HG03565 (cell line): ENCODE measurements around the gene WBP4.
"Not testable (repeated sequence)": the region's sequence is repeated elsewhere in the genome, so short reads cannot be mapped to it uniquely, and the experiment has no call there.

Source experiments
- ATAC-seq: cut with Tn5 transposase; IDR thresholded peaks from one replicate; pipeline ENCODE4 v1.9.1; 2021; ENCODE audit warnings: mild to moderate bottlenecking, moderate library complexity; ENCODE audit not compliant: unreplicated experiment

Gene WBP4

DNA sequence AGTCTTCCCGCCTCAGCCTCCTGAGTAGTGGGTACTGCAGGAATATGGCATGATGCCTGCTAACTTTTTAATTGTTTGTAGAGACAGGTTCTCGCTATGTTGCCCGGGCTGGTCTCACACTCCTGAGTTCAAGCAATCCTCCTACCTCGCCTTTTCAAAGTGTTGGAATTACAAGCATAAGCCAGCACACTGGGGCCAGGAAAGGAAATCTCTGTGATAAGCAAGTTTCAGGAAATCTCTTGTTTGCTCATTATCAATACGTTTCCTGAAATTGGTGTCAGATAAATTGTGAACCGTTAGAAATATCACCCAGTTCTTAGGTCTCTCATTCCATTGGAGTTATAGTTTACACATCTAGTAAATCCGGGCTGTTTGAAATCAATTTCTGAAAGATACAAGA, 14.2 kb downstream of the WBP4 start:
- ATAC-seq = no peak

DNA sequence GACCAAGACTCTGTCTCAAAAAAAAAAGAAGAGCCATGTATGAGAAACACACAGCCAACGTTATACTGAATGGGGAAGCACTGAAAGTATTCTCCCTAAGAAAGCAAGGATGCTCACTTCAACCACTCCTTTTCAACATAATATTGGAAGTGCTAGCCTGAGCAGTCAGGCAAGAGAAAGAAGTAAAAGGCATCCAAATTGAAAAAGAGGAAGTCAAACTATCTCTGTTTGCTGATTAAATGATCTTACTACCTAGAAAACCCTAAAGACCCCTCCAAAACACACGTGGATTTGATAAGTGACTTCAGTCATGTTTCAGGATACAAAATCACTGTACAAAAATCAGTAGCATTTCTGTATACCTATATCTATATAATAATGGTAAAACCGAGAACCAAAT, 16.2 kb downstream of the WBP4 start:
- ATAC-seq = no peak

DNA sequence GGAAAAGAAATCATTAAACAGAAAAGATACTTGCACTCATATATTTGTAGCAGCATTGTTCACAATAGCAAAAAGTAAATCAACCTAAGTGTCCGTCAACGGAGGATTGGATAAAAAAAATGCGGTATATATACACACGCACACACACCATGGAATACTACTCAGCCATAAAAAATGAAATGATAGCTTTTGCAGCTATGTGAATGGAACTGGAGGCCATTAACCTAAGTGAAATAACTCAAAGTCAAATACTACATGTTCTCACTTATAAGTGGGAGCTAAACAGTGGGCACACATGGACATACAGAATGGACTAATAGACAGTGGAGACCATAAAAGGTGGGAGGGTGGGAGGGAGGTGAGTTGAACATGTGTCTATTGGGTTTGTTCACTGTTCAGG, 18.4 kb downstream of the WBP4 start:
- no peak for ATAC-seq

DNA sequence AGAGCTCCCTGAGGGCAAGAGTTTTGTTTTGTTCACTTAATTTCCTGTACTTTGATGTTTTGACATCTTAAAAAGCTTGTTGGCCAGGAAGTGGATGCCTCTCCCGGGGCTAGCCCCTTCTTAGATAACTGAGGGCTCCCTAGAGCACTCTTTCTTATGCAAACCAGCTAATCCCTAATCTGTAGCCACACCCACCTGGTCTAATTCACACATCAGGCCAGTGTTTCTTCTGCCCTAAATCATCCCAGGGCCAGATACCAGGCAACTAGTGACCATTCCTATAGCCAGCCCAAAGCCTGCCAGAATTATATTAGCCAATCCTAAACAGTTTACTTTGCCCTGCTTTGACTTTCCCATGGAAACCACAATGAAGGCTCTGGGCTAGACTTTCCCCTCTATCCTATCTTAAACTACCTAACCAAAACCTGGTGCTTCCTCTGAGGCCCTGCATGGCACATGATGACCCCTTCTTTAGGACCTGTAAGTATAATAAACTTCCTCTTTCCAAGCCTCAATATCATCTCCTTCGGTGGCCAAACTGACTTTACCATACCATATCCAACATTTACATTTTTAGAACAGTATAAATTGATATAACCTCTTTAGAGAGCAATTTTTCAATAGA, 24.8 kb downstream of the WBP4 start:
- no peak for ATAC-seq

DNA sequence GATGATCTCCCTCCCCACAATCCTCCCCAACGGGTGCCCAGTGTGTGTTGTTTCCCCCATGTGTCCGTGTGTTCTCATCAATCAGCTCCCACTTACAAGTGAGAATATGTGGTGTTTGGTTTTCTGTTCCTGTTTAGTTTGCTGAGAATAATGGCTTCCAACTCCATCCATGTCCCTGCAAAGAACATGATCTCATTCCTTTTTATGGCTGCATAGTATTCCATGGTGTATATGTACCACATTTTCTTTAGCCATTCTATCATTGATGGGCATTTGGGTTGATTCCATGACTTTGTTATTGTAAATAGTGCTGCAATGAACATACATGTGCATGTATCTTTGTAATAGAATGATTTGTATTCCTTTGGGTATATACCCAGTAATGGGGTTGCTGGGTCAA, 34.4 kb downstream of the WBP4 start:
- ATAC-seq = not testable (repeated sequence)

DNA sequence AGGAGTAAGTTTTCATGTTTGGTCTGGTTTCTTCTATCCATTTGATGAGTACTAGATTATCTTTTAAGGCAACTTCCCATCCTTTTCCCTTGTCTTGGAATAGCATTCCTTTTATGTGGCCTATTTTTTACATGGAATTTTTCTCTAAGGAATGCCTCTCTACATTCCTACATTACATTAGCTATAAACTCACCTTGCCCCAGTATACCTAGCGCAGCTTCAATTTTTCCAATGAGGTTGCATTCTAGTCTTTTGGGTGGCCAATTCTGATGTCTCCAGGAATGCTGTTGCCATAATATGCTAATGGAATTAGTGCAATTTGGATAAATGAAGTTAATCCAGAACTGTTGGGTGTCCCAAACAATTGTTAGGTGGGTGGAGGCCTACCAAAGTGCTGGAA, 37.5 kb downstream of the WBP4 start:
- no peak for ATAC-seq

DNA sequence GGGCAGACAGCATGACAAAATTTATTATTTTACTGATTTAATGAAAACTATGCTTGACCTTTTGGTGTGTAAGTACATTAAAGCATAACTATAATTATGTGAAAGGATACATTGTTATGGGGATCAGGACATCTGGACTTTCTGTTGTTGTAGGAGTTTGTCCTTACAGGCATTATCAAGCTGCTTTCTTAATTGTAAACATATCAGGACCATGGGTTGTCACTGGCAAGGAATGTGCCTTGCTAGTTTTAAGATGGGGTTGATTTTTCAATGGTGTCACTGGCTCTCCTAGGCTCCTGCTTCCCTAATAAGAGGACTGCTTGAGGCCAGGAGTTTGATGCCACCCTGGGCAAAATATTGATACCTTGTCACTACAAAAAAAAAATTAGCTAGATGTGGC, 38.7 kb downstream of the WBP4 start:
- ATAC-seq = no peak

DNA sequence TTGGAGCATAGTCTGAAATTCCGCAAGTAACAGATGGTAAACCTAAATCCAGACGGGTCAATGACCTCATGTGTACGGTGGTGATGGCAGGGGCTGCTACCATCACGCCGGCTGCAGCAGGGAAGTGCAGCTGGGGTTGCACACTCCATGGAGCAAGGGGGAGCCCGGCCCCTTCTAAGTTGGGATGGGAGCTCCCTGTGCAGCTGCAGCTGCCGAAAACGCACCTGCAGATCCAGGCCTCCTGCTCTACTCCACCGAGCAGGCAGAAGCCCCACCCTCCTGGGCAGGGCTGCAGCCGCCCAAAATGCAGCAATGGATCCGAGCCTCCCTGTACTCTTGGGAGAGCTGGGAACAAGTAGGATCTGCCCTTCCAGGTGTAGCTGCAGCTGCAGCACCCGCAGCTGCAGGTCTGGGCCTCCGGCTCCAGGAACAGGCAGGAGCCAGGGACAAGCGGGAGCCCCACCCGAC, 45.8 kb downstream of the WBP4 start:
- ATAC-seq = no peak

DNA sequence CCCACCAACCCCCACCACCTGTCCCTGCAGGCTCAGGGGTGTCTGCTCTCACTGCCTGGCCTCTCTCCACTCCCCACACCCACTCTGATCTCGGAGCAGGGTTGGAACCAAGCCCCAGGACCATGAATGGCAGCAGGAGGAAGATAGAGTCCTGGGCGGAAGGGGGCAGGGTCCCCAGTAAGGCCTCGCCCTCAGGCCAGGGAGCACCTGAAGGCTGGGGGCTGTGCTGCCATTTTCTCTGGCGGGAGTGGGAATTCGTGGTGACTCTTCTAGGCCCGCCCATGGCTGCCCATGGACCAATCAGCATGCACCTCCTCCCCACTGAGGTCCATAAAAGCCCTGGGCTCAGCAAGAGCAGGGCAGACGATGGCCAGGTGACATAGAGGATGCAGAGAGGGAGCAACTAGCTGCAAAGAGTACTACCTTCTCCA, 46.3 kb downstream of the WBP4 start:
- ATAC-seq = no peak

DNA sequence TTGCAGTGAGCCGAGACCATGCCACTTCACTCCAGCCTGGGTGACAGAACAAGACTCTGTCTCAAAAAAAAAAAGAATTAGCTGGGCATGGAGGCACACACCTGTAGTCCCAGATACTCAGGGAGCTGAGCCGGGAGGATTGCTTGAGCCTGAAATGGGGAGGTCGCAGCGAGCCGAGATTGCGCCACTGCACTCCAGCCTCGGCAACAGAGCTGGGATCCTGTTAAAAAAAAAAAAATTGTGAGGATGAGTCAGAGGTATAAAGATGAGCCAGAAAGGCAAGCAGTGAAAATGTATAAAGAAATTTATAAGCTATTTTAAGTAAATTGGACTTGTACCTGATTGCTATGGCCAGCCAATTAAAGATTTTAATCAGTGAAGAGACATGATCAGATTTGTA, 50.1 kb downstream of the WBP4 start:
- ATAC-seq = no peak

DNA sequence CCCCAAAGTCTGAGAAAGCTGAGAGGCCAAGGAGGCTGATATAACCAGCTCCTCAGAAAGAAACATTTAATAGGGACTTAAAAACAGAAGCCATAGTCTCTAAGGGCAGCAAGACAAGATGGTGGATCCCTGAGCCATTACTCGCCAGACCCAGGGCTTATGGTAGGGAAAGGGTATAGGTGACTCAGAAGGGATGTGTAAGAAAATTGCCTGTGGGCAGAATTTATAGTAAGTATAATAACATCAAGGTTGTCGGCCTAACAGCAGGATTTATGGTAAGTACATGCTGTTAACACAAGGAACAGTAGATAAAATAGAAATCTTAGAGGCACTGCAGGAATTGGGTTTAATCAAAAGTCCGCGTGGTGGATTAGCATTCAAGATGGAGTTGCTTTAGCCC, 56.6 kb downstream of the WBP4 start:
- no peak for ATAC-seq

DNA sequence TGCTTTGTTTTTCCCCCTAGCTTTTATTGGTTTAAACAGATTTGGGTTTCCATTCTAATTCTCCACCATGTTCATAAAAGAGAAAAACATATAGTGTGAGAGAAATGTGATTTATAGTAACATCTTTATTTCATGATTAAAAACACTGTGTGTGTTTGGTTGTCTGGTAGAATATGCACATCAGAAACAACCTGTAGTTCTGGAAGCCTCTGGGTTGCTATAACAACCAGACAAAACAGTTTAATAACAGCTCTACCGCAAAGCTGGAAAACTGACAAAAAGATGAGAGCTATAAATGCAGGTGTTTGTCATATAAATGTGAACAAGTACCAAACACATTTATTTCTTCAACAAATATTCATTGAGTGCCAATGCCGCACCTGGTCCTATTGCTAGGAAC, 61.5 kb downstream of the WBP4 start:
- ATAC-seq = no peak

DNA sequence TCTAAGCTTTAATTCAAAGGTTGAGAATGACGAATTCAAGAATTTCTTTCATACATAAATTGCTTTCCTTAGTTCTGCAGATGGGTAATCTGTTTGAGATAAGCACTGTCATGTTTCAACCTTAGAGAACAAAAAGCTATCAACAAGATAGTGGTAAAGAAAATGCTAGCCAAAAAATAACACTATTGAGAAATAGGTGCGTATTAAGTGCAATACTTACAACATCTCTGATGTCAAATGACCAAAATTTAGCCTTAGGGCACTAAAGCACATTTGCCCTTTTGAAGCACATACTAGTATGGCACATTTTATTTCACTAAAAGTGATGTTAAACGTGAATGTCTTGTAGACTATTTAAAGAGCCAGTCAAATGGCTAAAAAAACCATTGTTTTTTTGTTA, 66.4 kb downstream of the WBP4 start:
- ATAC-seq = no peak

DNA sequence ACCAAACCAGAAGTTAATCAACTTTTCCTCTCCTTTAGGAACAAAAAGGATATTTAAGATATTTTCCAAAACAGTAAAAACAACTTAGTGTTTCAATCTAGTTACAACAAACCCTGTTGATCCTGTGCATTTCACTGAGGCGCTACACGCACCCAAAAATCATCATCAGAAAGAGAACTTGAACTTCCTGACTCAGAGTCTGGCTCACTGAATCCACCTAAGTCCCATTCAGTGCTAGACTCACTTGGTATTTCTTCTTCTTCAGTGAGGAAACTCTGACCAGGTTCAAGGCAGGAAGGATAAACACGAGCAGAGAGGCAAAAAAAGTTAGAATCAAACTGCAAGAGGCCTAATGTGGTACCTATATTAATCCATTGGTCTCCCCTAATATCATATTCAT, 69.0 kb downstream of the WBP4 start:
- ATAC-seq = no peak

DNA sequence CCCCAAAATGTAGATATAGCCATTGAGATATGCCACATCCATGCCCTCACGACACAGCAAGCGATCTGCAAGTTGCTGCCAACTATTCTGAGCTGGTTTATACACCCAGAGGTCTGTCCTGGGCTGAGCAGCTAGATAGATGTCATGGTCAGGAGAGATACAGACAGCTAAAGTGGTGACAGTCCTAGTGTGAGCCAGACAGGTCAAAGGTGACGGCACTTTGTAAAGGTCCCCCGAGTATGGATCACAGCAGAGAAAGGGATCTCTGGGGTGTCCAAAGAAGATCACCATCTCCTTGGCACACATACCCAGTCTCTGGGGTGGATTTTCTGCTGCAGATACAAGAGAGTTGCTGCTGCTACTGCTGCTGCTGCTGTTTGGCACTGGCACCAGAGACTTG, 69.9 kb downstream of the WBP4 start:
- ATAC-seq = not testable (repeated sequence)

DNA sequence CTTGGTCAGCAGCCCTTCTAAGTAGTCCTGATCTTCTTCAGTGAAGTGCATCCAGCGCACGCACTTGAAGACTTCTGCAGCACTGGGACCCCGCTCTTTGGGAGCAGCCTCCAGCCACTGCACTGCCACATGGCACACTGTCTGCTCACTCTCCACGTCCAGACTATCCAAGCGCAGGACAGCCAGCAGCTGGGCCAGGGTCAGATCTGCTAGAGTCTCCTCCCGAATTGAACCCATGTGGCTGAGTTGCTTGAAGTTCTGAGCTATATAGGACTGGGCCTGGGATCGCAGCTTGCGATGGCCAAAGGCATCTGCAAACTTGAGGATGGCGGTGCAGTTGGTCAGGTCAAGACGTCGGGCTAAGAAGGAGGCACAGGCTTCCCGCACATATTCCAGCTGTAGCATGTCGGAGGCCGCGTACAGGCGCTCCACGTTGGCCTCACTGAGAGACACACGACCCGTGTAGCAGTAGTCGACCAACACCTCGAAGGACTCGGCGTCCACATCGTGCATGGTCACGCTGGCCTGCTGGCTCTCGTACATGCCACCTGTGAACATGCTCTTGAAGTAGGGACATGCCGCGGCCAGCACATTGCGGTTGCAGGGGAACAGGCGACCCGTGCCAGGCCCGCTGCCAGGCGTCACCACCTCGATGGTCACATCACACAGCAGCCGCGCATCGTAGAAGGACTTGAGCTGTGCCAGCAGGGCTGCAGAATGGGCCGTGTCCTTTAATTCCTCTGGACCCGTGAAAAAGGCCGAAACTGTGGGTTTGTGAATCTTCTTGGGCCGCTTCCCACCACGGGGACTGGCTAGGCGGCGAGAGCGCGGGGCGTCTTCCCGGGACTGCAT, 70.6 kb downstream of the WBP4 start:
- peak; percentile 1 for ATAC-seq

DNA sequence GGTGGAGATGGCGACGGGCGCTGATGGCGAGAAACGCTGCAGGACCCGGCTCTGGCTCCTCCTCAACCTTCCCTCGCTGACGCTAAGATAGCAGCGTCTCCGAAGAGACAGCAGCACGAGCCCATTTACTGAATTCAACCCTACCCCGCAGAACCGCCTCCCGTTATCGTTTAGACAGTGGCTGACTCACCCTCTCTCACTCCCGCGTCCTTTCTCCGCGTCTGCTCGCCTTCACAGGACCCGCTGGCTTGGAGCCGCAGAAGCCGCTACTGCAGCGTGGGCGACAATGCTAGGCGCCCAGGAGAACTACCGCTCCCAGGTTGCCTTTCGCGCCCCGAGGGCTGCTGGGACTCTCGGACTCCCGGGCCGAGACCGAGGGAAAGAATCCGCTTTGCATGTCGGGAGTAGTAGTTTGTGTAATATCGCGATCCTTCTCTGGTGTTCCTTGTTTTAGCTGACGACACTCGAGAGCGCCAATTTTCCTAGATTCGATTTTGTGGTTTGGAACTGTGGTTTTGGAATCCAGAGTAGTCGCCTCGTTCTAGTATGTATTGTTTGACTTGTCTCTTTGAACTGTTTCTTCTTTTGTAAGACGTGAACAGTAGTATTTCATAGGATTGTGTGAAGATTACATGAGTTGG, 71.3 kb downstream of the WBP4 start, which contains the start of gene KBTBD6:
Gene KBTBD6 (minus strand): TSS at position 291 of the 641 bp plus-strand sequence. CDS start 291 bp downstream, outside the sequence.
- peak; percentile 96 for ATAC-seq
